ENCODE data around the gene CYP4A11.
A peak's percentile ranks its signal among the peaks of the same experiment; 100 is the strongest.
"Not testable (repeated sequence)": the region's sequence is repeated elsewhere in the genome, so short reads cannot be mapped to it uniquely, and the experiment has no call there.

Gene CYP4A11, protein sequence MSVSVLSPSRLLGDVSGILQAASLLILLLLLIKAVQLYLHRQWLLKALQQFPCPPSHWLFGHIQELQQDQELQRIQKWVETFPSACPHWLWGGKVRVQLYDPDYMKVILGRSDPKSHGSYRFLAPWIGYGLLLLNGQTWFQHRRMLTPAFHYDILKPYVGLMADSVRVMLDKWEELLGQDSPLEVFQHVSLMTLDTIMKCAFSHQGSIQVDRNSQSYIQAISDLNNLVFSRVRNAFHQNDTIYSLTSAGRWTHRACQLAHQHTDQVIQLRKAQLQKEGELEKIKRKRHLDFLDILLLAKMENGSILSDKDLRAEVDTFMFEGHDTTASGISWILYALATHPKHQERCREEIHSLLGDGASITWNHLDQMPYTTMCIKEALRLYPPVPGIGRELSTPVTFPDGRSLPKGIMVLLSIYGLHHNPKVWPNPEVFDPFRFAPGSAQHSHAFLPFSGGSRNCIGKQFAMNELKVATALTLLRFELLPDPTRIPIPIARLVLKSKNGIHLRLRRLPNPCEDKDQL

GRCh38 chr1:46941135-46941694, at the start of gene CYP4A11:
CYP4A11 (minus strand) TSS chr1:46941476; CDS start chr1:46941433, 43 bp downstream.
- Histone ChIP-seq H3K27ac (ENCODE audit: low read depth, low read length) (peak within 1 kb of the TSS; percentile 70), H3K27me3 (ENCODE audit: control insufficient read depth in 1 of 2, insufficient read depth in 2 of 2, low read length in 2 of 2) (no peaks in the 10 kb centered on the region), H3K9ac (ENCODE audit: low read depth in 1 of 2, low read length in 2 of 2) (peak within 1 kb of the TSS; percentile 32 to 52), H3K36me3 (ENCODE audit: control insufficient read depth in 1 of 2, insufficient read depth in 2 of 2, low read length in 2 of 2) (no peaks in the 10 kb centered on the region), H3K4me1 (ENCODE audit: control insufficient read depth in 1 of 2, insufficient read depth in 2 of 2, low read length in 2 of 2) (peaks cover 16 to 18% of the 10 kb centered on the region in 2 donors), H3K4me3 (ENCODE audit: low read depth in 1 of 2, low read length in 2 of 2) (peak within 1 kb of the TSS in 1 of 2 donors; percentile 26), H3K9me3 (ENCODE audit: control insufficient read depth in 1 of 2, low read length in 2 of 2) (no peaks in the 10 kb centered on the region)

DNA sequence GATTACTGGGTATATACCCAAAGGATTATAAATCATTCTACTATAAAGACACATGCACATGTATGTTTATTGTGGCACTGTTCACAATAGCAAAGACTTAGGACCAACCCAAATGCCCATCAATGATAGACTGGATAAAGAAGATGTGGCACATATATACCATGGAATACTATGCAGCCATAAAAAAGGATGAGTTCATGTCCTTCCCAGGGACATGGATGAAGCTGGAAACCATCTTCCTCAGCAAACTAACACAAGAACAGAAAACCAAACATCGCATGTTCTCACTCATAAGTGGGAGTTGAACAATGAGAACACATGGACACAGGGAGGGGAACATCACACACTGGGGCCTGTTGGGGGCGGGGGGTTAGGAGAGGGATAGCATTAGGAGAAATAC, 49.3 kb upstream of the CYP4A11 start:
- not testable (repeated sequence) for H3K27ac ChIP-seq (ENCODE audit: low read depth, low read length); H3K27me3 ChIP-seq (ENCODE audit: control insufficient read depth in 1 of 2, insufficient read depth in 2 of 2, low read length in 2 of 2); H3K9ac ChIP-seq (ENCODE audit: low read depth in 1 of 2, low read length in 2 of 2); H3K4me3 ChIP-seq (ENCODE audit: low read depth in 1 of 2, low read length in 2 of 2); H3K4me1 ChIP-seq (ENCODE audit: control insufficient read depth in 1 of 2, insufficient read depth in 2 of 2, low read length in 2 of 2); H3K36me3 ChIP-seq (ENCODE audit: control insufficient read depth in 1 of 2, insufficient read depth in 2 of 2, low read length in 2 of 2); H3K9me3 ChIP-seq (ENCODE audit: control insufficient read depth in 1 of 2, low read length in 2 of 2)

DNA sequence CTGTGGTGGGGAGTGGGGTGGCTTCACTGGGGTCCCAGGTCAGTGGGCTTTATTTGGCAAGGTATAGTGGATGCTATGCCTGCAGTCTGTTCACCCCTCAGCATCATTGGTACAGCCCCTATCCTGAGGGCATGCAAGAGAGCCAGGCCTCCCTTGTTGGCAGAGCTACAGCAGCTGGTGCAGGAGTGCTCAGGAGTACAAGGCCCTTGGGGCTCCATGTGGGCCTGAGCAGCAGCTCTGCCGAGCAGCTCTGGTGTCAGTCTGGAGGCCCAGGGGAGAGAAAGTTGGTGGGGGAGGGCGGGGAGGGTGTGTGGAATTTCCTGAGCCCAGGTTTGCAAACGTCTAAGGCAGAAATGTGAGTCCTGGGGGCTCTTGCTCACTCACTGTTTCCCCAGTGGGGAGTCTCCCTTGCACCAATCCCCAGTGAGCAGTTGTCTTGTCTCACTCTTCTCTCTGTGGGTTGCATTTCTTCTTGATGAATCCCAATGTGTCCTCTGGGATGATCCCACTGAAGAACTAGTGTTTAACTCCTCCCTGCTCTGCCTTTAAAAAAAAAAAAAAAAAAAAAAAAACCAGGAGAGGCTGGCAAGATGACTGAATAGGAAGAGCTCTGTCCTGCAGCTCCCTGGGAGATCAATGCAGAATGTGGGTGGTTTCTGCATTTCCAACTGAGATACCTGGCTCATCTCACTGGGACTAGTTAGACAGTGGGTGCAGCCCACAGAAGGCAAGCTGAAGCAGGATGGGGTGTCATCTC, 42.7 kb upstream of the CYP4A11 start:
- no peak overlapping the region for H3K9ac ChIP-seq (ENCODE audit: low read depth in 1 of 2, low read length in 2 of 2)
- no peaks in the 10 kb centered on the region for H3K4me1 ChIP-seq (ENCODE audit: control insufficient read depth in 1 of 2, insufficient read depth in 2 of 2, low read length in 2 of 2)
- H3K27ac ChIP-seq (ENCODE audit: low read depth, low read length), result no peak overlapping the region
- no peak overlapping the region for H3K4me3 ChIP-seq (ENCODE audit: low read depth in 1 of 2, low read length in 2 of 2)
- H3K9me3 ChIP-seq (ENCODE audit: control insufficient read depth in 1 of 2, low read length in 2 of 2), result no peaks in the 10 kb centered on the region
- H3K36me3 ChIP-seq (ENCODE audit: control insufficient read depth in 1 of 2, insufficient read depth in 2 of 2, low read length in 2 of 2), result no peaks in the 10 kb centered on the region
- no peaks in the 10 kb centered on the region for H3K27me3 ChIP-seq (ENCODE audit: control insufficient read depth in 1 of 2, insufficient read depth in 2 of 2, low read length in 2 of 2)

- Histone ChIP-seq H3K27ac (ENCODE audit: low read depth, low read length) (no peak overlapping the region), H3K9ac (ENCODE audit: low read depth in 1 of 2, low read length in 2 of 2) (no peak overlapping the region), H3K4me1 (ENCODE audit: control insufficient read depth in 1 of 2, insufficient read depth in 2 of 2, low read length in 2 of 2) (no peaks in the 10 kb centered on the region), H3K27me3 (ENCODE audit: control insufficient read depth in 1 of 2, insufficient read depth in 2 of 2, low read length in 2 of 2) (no peaks in the 10 kb centered on the region), H3K9me3 (ENCODE audit: control insufficient read depth in 1 of 2, low read length in 2 of 2) (no peaks in the 10 kb centered on the region), H3K36me3 (ENCODE audit: control insufficient read depth in 1 of 2, insufficient read depth in 2 of 2, low read length in 2 of 2) (no peaks in the 10 kb centered on the region), H3K4me3 (ENCODE audit: low read depth in 1 of 2, low read length in 2 of 2) (no peak overlapping the region)
Observed at GRCh38 chr1:46983166-46983829, 42.0 kb upstream of the CYP4A11 start.

GRCh38 chr1:46969014-46969619, 27.8 kb upstream of the CYP4A11 start:
- Histone ChIP-seq H3K36me3 (ENCODE audit: control insufficient read depth in 1 of 2, insufficient read depth in 2 of 2, low read length in 2 of 2) (no peaks in the 10 kb centered on the region), H3K9ac (ENCODE audit: low read depth in 1 of 2, low read length in 2 of 2) (no peak overlapping the region), H3K4me1 (ENCODE audit: control insufficient read depth in 1 of 2, insufficient read depth in 2 of 2, low read length in 2 of 2) (no peaks in the 10 kb centered on the region), H3K9me3 (ENCODE audit: control insufficient read depth in 1 of 2, low read length in 2 of 2) (no peaks in the 10 kb centered on the region), H3K27me3 (ENCODE audit: control insufficient read depth in 1 of 2, insufficient read depth in 2 of 2, low read length in 2 of 2) (no peaks in the 10 kb centered on the region), H3K4me3 (ENCODE audit: low read depth in 1 of 2, low read length in 2 of 2) (no peak overlapping the region), H3K27ac (ENCODE audit: low read depth, low read length) (no peak overlapping the region)

- H3K9me3 ChIP-seq (ENCODE audit: control insufficient read depth in 1 of 2, low read length in 2 of 2); H3K27ac ChIP-seq (ENCODE audit: low read depth, low read length); H3K4me3 ChIP-seq (ENCODE audit: low read depth in 1 of 2, low read length in 2 of 2); H3K36me3 ChIP-seq (ENCODE audit: control insufficient read depth in 1 of 2, insufficient read depth in 2 of 2, low read length in 2 of 2); H3K9ac ChIP-seq (ENCODE audit: low read depth in 1 of 2, low read length in 2 of 2); H3K4me1 ChIP-seq (ENCODE audit: control insufficient read depth in 1 of 2, insufficient read depth in 2 of 2, low read length in 2 of 2); H3K27me3 ChIP-seq (ENCODE audit: control insufficient read depth in 1 of 2, insufficient read depth in 2 of 2, low read length in 2 of 2): not testable (repeated sequence)
Observed at GRCh38 chr1:46962272-46962671, 21.0 kb upstream of the CYP4A11 start.

GRCh38 chr1:46961066-46961758, 19.9 kb upstream of the CYP4A11 start:
- Histone ChIP-seq H3K4me1 (ENCODE audit: control insufficient read depth in 1 of 2, insufficient read depth in 2 of 2, low read length in 2 of 2) (peaks cover 9 to 10% of the 10 kb centered on the region in 2 donors), H3K4me3 (ENCODE audit: low read depth in 1 of 2, low read length in 2 of 2) (no peak overlapping the region), H3K36me3 (ENCODE audit: control insufficient read depth in 1 of 2, insufficient read depth in 2 of 2, low read length in 2 of 2) (no peaks in the 10 kb centered on the region), H3K9me3 (ENCODE audit: control insufficient read depth in 1 of 2, low read length in 2 of 2) (no peaks in the 10 kb centered on the region), H3K27me3 (ENCODE audit: control insufficient read depth in 1 of 2, insufficient read depth in 2 of 2, low read length in 2 of 2) (no peaks in the 10 kb centered on the region), H3K27ac (ENCODE audit: low read depth, low read length) (no peak overlapping the region), H3K9ac (ENCODE audit: low read depth in 1 of 2, low read length in 2 of 2) (no peak overlapping the region)

GRCh38 chr1:46960250-46960649, 19.0 kb upstream of the CYP4A11 start:
- H3K36me3 ChIP-seq (ENCODE audit: control insufficient read depth in 1 of 2, insufficient read depth in 2 of 2, low read length in 2 of 2), result no peaks in the 10 kb centered on the region
- no peak overlapping the region for H3K27ac ChIP-seq (ENCODE audit: low read depth, low read length)
- H3K9me3 ChIP-seq (ENCODE audit: control insufficient read depth in 1 of 2, low read length in 2 of 2), result no peaks in the 10 kb centered on the region
- no peak overlapping the region for H3K4me3 ChIP-seq (ENCODE audit: low read depth in 1 of 2, low read length in 2 of 2)
- H3K4me1 ChIP-seq (ENCODE audit: control insufficient read depth in 1 of 2, insufficient read depth in 2 of 2, low read length in 2 of 2), result peaks cover 9 to 10% of the 10 kb centered on the region in 2 donors
- no peak overlapping the region for H3K9ac ChIP-seq (ENCODE audit: low read depth in 1 of 2, low read length in 2 of 2)
- no peaks in the 10 kb centered on the region for H3K27me3 ChIP-seq (ENCODE audit: control insufficient read depth in 1 of 2, insufficient read depth in 2 of 2, low read length in 2 of 2)

DNA sequence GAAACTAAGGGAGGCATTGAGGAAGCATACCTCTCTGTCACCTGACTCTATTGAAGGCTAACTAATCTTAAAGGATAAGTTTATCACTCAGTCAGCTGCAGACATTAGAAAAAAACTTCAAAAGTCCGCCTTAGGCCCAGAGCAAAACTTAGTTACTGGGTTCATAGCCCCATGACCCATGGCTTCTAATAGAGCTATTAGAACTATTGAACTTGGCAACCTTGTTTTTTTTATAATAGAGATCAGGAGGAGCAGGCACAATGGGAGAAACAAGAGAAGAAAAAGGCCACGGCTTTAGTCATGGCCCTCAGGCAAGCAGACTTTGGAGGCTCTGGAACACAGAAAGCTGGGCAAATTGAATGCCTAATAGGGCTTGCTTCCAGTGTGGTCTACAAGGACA, 13.8 kb upstream of the CYP4A11 start:
- H3K27ac ChIP-seq (ENCODE audit: low read depth, low read length); H3K9me3 ChIP-seq (ENCODE audit: control insufficient read depth in 1 of 2, low read length in 2 of 2); H3K9ac ChIP-seq (ENCODE audit: low read depth in 1 of 2, low read length in 2 of 2); H3K4me1 ChIP-seq (ENCODE audit: control insufficient read depth in 1 of 2, insufficient read depth in 2 of 2, low read length in 2 of 2); H3K27me3 ChIP-seq (ENCODE audit: control insufficient read depth in 1 of 2, insufficient read depth in 2 of 2, low read length in 2 of 2); H3K4me3 ChIP-seq (ENCODE audit: low read depth in 1 of 2, low read length in 2 of 2); H3K36me3 ChIP-seq (ENCODE audit: control insufficient read depth in 1 of 2, insufficient read depth in 2 of 2, low read length in 2 of 2): not testable (repeated sequence)
